Adrenal gland (tissue), 5 donors: Measurements from ENCODE around the gene C19orf25.

ENCODE experiments used
- CTCF ChIP-seq, 6 experiments: fragments of 450-650 bp in 4 of 6; fragments of 200-600 bp in 2 of 6; sonication (generic) in 1 of 6; IDR thresholded peaks; 1 replicate in 5 of 6; 2 replicates in 1 of 6; pipeline versions ENCODE4 v1.5.1 to v1.8.0; 2016 to 2021; ENCODE audit warnings: antibody characterized with exemption in 6 of 6, mild to moderate bottlenecking in 2 of 6, moderate library complexity in 1 of 6
- POLR2A ChIP-seq, 2 donors: fragments of 450-650 bp; IDR thresholded peaks; one replicate each; pipeline ENCODE4 v1.6.1; 2017; ENCODE audit warnings: antibody characterized with exemption in 2 of 2, mild to moderate bottlenecking in 2 of 2, moderate library complexity in 1 of 2
- donor health status: DM: no; HTN: no; CAD: no.

DNA sequence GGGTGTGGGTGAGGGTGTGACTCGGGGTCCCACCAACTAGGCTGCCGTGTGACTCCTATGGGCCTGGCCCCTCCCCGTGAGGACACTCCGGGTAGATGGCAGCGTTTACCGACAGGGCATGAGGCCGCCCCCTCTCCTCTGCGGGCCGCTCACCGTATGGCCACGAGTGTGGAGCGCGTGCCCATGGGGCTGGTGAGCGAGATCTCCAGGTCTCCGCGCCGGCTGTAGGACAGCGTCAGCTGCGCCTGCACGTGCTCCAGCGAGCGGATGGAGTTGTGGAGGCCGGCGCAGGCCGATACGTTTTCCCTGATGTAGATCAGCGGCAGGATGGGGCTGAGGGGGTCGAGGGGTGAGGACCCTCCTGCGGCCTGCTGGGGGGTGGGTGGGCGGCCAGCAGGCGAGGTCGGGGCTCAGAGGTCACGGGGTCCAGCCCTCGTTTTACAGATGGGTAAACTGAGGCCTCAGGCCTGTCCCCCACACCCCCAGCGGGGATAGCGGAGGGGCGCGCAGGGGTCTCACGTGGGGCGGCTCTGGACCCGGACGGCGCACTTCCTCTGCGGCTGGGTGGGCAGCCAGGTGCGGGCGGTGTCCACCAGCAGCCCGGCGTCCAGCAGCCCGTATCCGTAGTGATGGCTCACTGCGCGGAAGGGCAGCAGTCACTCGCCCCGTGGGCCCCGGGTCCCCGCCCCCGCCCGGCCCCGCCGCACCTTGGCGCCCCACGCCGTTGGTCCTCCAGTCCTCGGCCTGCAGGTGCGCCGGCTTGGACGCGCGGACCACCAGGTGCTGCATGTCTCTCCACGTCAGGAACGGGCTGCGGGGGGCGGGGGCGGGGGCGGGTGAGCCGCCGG, 4.3 kb upstream of the C19orf25 start:
- TF ChIP-seq POLR2A (IDR thresholded peaks at IDR 0.05) (no peak), CTCF (IDR thresholded peaks at IDR 0.05) (no peak)
